HG03442 (cell line): ENCODE data around the gene PRKCZ.

ENCODE experiments used
- ATAC-seq: cut with Tn5 transposase; IDR thresholded peaks from one replicate; pipeline ENCODE4 v1.9.1; 2021; ENCODE audit warnings: mild to moderate bottlenecking, moderate library complexity; ENCODE audit not compliant: unreplicated experiment

PRKCZ gene

GRCh38 chr1:2049718-2050431 lies at the start of gene PRKCZ:
TSS of gene PRKCZ (plus strand) at chr1:2050411. CDS start at chr1:2050631, 220 bp downstream.
- ATAC-seq: peak; percentile 76

- ATAC-seq: no peak
These were observed 49.8 kb upstream of the PRKCZ start for GRCh38 chr1:2000432-2000831.

- ATAC-seq: no peak
These were observed 49.4 kb upstream of the PRKCZ start for GRCh38 chr1:2000850-2001249.

GRCh38 chr1:2001773-2002411 lies 48.3 kb upstream of the PRKCZ start:
- no peak for ATAC-seq

- ATAC-seq: no peak
These were observed 46.6 kb upstream of the PRKCZ start, which contains the start of gene CFAP74 for GRCh38 chr1:2003541-2004131. TSS of gene CFAP74 (minus strand) at chr1:2003786. CDS start at chr1:1990956, 12,830 bp downstream.

GRCh38 chr1:2004856-2005255 lies 45.4 kb upstream of the PRKCZ start:
- no peak for ATAC-seq

GRCh38 chr1:2009101-2010053 lies 40.8 kb upstream of the PRKCZ start:
- ATAC-seq: no peak

- no peak for ATAC-seq
These were observed 36.0 kb upstream of the PRKCZ start for GRCh38 chr1:2014181-2014580.

- ATAC-seq: no peak
These were observed 35.2 kb upstream of the PRKCZ start for GRCh38 chr1:2014741-2015735.

GRCh38 chr1:2016123-2016522 lies 34.1 kb upstream of the PRKCZ start:
- ATAC-seq: no peak

- no peak for ATAC-seq
These were observed 31.7 kb upstream of the PRKCZ start for GRCh38 chr1:2018217-2019171.

GRCh38 chr1:2019172-2019543 lies 31.1 kb upstream of the PRKCZ start, which contains the start of gene GABRD:
TSS of gene GABRD (plus strand) at chr1:2019345. CDS start at chr1:2019424, 79 bp downstream.
- no peak for ATAC-seq

GRCh38 chr1:2019571-2020309 lies 30.5 kb upstream of the PRKCZ start:
- no peak for ATAC-seq

- ATAC-seq: no peak
These were observed 29.9 kb upstream of the PRKCZ start for GRCh38 chr1:2020310-2020655.

GRCh38 chr1:2021550-2021949 lies 28.7 kb upstream of the PRKCZ start:
- no peak for ATAC-seq

GRCh38 chr1:2022063-2022770 lies 28.0 kb upstream of the PRKCZ start:
- no peak for ATAC-seq

GRCh38 chr1:2023187-2023586 lies 27.0 kb upstream of the PRKCZ start:
- ATAC-seq: no peak
